HPDE6-E6E7 (cell line): ENCODE results near the gene DMBT1.

Source experiments
- DNase-seq: peaks from one replicate; pipeline ENCODE4 v3.0.0; 2011; ENCODE audit warnings: missing footprints; ENCODE audit errors: extremely low spot score

Gene DMBT1

DNA sequence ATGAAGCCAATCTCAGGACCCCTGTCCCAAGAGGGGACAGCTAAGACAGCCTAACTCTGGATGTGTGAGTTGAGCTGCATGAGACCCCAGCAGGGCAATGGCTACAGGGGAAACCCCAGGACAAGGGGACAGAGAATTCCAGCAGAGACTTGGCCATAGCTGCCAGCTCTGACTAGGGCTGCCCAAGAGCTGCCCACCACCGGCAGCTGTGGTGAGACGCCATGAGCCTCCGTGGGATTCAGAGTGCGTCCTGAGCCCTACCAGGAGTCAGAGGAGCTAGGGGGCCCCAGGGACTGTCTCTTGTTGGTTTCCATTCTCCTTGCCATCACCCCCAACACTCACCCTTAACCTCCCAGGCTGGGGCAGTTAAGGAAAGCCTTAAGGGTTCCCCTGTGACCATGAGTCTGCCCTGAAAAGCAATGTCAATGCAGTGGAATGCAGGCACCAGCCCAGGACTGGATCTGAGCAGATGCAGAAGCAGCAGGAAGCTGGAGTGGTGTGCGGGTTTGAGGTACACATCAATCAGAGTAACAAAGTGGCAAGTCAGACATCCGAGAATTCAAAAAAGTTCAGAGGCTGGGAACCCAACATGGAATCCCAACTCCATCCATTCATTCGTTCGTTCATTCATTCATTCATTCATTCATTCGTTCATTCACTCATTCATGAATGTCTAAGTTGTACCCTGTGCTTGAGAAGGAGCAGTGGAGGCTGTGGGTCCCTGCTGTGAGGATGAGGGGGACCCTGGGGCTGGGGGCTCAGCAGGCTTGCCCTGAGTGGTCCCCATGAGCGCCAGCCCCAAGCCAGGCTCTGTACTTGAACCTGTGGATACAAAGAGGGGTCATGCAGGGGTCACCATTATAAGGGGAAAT lies 86.2 kb downstream of the DMBT1 start:
- no peak for DNase-seq

DNA sequence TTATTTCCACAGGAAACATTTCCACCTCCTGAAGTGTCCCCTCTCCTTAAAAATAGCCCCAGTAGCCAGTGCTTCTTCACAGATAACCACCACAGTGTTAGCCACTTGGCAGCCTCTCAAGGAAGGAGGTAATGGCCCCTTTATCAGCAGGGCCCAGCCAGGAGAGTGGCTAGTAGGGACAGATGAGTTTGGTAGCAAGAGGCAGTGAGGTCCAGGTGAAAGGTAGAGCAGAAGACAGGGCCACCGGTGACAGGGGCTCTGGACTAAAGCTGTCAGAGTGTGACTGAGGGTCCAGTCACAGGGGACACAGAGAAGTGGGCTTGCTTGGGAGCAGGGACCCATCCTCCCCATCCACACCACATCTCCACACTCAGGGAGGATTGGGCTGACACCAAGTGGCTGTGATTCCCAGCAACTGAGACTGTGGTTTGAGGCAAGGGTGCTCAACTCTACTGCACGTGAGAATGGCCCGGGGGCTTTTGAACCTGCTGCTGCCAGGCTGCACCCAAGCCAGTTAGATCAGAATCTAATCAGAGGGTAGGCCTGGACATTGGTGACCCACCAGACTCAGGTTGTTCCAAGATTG lies 86.9 kb downstream of the DMBT1 start:
- no peak for DNase-seq

DNA sequence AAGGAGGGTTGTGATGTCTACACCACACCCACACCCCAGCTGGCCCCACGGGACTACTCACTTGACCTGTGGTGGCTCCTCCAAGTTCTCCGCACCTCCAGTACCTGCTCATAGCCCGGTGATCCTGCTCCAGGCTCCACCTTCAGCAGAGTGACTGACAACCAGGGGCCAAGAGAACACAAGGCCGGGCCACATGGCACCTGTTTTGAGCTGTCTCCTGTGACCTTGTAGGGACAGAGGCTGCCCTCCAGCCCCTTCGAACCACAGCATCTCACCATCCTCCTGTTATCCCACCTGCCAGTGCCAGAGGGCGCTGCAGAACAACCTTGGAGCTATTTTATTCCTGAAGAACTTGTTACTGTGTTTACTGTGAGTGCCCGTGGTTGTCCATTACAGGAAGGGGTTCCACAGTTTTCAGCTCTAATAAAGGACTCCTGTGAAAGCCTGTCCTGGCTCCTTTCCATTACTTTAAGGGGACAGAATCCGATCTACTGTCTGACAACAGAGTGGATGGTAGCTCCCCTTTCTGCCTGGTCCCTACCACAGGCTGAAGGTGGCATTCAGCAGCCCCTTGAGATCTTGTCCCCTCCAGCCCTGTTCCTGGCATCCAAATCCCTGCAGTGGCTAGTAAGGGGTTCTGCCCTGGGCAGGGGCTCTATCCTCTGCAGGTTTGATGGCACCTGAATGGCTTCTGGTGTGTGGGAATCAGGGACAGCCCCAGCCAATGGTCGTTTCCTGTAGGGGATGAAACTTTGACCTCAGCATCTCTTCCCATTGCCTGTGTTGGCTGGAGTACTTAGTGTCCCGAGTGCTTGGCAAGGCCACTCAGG lies 88.3 kb downstream of the DMBT1 start:
- DNase-seq: peak; percentile 25

DNA sequence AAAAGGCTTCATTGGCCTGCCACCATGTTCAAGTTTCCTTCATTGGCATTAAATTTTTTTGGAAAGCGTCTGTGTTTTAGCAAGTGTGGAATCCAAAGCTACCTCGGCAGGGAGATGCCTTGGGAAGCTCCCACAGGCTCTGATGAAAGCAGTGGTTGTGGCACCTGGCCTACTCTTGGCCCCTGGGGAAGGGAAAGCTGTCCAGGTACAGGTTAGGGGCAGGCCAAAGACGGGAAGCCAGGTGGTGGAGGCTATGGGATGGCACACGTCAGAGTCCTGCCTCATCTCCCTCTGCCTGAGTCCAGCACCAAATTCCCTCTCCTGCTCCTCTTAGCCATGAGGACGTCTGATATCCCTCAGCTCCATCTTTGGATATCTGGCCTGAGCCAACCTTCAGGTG lies 89.3 kb downstream of the DMBT1 start:
- DNase-seq: no peak

DNA sequence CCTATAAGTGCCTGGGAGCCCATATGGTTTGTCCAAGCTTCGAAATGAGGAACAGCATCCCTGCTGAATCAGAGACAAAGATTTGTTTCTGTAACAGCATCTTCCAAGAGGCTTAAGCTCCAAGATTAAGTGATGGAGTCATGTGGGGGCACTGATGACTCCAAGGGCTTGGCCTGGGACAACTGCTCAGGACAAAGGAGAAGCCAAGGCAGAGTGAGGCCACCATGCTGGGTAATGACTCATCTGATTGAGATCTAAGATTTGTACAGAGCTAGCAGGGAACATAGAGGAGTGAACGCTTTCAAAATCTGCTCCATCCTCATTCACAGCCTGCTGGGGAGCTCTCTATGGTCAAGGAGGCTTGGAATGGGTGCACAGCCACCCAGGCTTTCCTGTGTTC lies 89.8 kb downstream of the DMBT1 start:
- DNase-seq: no peak

DNA sequence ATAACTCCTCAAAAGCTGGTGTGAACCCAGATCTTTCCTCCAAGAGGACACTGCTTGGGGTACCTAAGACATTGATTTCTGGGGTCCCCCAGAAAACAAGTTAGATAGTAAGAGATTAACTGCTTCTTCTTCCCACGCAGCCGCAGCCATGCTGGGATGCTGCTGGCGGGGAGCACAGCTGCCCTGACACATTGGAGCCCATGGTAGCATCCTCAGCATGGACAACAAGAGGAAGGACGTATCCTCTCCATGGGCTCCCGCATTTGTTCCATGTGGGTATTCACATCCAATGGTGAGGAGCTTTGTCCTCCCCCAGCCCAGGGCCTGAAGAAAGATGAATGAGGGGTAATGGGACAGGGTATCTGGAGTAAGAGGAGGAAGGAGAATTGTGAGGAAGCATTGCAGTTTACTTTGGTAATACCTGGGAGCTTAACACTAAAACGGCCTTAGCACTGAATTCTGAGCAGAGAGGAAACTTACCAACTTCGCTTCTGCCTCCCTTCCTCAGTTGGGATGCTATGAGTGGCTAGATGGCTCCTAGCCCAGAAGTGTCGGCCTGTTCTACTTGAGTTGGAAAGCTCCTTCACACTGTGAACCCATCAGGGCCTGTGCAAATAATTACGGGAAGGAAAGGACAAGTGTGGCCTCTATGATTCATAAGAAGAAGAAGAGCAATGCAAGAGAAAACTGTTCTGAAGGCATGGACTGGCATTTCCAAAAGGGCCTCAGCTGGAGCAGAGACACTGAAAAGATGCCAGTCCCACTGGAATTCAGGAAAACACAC lies 95.2 kb downstream of the DMBT1 start:
- DNase-seq: no peak

DNA sequence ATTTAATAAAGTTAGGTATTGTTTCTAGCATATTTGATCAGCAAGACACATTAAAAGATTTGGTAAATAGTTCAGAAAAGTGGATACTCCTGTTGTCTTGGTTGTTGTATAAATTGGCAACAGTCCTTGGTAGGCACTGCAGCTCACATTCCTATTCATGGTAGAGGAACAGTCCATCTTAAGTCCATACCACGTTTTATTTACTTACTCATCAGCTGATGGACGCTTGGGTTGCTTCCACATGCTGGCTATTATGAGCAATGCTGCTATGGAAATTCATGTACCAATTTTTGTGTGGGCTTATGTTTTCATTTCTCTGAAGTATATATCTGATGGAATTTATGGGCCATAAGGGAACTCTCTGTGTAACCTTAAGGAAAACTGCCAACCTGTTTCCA lies 95.8 kb downstream of the DMBT1 start:
- no peak for DNase-seq

DNA sequence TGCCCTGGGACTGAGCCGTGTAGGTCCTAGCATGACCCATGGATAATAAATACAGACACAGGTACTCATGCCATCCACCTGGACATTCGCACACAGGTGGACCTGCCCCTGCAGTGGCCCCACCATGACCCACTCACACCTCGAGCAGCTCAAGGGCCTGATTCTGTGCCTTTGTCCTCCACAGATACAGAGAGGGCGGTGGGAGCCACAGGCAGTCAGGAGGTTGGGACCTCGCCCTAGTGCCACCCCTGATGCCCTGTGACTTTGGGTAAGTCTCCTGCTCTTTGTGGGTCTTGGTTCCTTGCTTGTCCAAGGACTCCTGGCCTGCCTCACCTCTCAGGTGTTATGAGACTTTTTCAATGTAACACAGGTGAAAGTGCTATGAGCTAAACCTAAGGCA lies 96.2 kb downstream of the DMBT1 start:
- DNase-seq: no peak

DNA sequence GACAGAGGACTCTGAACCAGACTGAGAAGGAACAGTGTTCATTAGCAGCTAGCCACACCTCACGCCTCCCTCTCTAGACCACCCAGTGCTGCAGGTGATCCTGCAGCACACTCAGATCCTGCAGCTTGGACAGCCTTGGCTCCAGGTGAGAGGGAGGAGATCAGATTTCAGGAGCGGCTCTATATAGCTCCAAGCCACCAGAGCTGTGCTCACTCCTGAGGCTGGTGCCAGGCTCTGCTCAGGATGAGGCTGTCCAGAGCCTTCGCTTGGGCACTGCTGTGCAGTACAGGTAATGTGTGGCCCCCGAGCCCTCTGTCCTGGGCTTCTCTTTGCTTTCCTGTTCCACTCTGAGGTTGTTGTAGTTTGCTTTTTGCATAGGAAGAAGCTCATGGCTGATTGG lies 96.7 kb downstream of the DMBT1 start:
- DNase-seq: no peak

DNA sequence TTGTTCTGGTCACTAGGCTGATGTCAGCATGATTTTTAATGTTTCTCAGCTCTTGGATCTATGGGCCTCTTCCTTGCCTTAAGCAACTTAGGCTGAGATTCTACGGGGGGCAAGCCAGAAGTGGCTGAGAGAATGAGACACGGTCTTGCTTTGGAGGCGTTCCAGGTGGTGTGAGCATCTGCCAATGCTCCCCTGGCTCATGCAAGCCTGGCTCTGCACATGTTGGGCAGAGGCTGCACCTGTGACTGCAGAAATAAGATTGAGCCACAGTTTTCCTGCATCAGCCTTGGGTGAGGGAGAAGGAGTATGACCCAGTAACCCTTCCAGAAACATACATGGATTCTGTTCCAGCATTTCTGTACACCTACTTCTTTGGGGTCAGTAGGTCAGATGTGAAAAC lies 97.2 kb downstream of the DMBT1 start:
- DNase-seq: no peak

DNA sequence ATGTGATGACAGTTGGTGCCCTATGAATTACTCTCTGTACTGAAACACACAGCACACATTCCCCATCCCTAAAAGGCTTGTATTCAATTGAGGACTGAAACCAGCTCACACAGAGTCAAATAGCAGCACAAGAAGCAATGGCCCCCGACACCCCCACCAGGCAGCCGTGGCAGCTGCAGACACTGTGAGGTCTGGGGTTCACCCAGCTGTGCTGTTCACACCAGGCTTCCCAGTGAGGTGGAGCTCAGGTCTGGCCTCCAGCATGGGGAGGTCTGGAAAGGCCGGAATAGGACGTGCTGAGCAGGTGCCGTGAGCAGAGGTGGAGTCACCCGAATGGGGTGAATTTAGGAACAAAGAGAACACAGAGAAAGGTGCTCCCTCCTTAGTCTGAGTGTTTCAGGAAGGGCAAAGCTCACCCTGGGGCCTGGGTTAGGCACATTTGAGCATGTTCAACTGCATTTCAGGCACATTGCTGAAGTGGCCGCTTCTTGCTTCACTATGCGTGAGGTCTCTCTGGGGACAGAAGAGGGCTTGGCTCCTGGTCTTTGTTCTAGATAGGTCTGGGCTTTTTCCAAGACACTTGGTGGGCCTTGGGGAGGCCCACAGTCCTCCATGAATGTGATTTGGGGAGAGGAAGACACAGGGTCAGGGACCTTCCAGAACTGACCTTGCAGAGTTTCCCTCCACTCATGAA lies 97.9 kb downstream of the DMBT1 start:
- no peak for DNase-seq

DNA sequence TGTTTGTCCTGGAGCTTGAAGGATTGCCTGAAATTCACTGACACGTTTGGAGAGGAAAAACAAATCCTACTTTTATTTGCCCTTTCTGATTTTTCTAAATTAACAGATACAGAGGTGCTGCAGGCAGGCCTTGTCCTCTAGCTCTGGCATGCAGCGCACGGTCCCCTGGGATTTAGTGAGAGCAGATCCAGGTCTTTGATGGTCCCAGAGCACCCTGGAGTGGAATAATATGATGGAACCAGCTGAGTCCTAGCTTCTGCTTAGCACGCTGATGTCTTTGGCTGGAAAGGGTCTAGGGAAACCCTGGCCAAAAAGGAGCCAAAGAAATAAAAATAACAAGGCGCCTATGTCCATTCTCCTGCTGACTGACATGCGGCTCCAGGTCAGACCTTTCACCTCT lies 98.6 kb downstream of the DMBT1 start:
- no peak for DNase-seq

DNA sequence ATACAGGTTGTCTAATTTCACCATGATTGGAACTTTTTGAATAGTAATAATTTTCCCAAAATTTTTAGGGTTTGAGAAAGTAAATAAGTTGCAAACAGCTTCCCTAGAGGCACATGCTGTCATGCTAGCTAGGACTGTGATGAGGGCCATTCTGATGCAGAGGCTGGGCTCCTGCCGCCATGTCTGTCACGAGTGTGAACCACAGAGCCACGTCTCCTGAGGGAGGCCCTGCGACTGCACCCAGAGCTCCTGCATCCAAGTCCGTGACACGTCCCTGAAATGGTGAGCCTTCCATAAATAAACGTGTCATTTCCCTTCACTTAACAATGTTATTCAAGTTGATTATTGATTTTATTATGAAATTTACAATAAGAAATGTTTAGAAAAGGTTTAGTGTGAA lies 99.1 kb downstream of the DMBT1 start:
- DNase-seq: no peak

DNA sequence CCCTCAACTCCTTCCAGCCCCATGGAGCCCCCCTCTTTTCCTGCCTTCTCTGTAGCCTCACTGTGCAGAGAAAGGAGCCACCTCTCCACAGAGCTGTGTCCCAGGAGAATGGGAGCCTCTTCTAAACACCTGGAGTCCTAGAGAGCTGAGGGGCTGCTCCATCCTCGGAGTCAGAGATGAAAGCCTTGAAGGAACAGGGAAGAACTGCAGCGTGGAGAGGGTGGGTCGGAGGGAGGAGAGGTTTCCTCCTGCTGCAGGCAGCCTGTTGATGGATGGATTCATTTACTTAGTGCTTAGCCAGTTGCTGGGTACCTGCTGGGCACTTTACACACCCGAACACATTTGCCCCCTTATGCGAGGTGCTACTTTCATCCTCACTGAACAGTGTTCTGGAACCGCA lies 100.1 kb downstream of the DMBT1 start:
- no peak for DNase-seq

DNA sequence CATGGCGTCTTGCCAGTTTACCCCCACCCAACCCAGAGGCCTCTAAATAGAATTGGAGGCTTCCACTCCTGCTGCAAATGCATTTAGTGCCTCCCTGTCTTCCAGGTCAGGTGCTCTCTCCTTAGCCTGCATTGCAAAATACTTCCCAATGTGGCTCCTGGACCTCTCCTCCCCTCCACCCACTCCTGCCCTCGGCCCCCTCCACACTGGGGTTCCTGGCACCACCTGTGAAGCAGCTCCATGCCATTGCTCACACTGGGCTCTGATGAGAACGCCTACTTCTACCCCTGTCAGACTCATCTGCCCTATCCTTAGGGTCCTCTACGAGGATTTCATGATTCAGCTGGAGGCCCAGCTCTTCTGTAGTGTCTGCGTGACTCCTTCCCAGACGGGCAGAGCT lies 101.7 kb downstream of the DMBT1 start:
- DNase-seq: no peak

DNA sequence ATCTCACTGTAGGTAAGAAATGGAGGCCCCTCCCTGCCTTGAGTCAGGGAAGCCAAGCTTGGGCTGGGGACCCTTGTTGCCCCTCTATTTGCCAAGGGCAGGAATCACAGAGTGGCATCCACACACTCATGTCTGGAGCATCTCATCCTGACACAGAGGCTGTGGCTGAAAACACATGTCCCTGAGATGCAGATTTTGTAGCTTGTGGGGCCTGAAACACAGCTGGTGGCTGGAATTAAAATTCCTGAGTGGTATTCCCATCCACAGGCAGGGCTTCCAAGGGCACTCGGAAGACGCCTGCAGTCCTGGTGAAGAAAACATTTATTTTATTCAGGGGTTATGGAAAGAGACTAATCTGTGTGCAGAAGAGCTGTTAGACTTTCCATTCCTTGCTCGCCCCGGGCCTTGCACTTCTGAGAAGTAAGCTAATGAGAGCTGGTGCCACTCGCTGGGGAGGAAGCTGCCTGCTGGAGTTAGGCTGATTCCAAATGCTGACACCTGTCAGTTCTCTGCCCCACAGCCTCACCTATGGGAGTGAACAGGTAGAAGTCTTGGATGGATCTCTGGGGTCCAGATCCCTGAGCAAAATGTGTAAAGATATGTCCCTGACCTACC lies 103.1 kb downstream of the DMBT1 start:
- DNase-seq: no peak

DNA sequence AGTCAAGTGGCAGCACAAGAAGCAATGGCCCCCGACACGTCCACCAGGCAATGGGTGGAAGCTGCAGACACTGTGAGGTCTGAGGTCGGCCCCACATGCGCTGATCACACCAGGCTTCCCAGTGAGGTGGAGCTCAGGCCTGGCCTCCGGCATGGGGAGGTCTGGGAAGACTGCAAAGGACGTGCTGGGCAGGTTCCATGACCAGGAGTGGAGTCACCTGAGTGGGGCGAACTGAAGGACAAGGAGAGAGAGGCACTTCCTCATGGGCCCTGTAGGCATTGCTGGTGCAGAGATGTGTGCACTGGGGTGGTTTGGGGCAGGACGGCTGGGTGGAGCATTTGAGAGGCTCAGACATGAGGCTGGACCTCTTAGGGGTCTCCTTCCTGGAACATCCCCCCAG lies 103.9 kb downstream of the DMBT1 start:
- no peak for DNase-seq

DNA sequence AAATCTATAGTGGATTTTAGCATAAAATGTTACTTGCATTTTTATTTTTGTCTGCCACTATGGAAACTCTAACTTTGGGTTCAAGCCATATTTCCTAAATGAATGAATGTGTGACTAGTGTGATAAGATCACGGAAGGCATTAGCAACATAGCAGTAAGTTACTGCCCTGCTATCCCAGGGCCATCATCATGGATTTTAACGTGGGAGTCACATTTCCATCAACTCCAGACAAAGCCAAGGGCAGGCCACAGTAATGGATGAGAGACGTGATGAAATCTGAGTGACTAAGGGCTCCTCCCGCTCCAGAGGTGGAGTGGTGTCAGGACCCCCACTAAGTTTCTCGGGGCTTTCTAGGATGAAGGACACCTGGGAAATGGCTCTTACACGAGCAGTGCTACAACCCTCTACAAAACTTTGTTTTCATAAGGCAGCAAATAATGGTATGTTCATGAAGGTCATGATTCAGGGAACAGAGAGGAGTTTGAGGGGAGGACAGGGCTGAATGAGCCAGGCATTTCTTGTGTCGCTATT lies 104.8 kb downstream of the DMBT1 start:
- no peak for DNase-seq

DNA sequence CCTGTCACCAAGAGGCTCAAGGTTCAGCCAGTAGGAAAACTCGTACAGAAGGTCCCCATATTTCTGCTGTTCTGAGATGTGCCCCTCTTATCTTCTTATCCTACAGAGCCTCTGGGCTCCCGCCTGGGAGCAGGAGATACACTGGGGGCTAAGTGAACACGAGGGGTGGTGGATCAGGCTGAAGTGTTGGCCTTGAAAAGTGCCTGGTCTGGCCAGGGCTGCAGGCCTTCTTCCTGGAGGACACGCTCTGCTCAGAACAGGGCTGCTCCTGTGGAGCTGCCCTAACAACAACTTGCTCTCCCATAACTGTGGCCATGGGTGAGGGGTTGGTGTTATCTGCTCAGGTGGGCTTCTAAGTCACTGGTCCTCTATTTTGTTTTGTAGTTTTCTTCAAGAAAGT lies 105.4 kb downstream of the DMBT1 start:
- DNase-seq: no peak

DNA sequence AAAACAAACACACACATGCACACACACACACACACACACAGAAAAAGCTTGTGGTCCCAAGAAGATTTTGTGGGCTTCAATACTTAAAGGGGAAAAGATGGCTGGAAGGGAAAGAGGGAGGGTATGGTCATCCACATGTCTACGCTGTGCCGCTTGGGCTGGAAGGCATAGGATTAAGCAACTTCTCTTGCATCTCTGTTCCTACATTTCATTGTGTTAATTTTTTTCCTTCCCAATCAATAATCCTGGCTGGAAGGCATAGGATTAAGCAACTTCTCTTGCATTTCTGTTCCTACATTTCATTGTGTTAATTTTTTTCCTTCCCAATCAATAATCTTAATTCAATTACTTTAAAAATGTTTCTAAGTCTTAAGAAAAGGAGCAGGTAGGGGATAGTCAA lies 108.5 kb downstream of the DMBT1 start:
- DNase-seq: no peak

DNA sequence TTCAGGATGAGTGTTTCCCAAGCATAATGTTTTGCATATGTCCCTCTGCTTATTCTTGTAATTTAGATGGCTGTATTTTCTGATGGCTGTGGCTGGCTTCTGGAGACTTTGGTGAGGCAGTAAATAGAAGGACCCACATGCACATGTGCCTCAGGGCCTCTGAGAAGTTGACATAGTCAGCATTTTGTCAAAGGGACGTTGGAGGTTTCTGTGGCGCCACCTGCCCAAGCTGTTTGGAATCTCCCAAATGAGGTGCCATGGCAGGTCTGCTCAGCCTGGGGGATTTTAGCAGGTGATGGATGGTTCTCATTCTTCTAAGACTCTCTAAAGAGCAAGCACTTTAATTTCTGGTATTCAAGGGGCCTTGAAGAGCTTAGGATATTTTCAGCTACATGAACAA lies 109.3 kb downstream of the DMBT1 start:
- DNase-seq: no peak
